GM23338 (cell line): ENCODE data around the gene BEST1. TPM values are rescaled to one million over a fixed set of nuclear protein-coding genes. Genes with fewer than 3 reads are reported as not detected.

Experiments used
- ATAC-seq: fragments of 200-7000 bp; cut with Tn5 transposase; 3 replicates; pipeline ENCODE4 v1.9.1; 2020
- DNase-seq: peaks from one replicate; pipeline ENCODE4 v3.0.0-alpha.2; 2015; ENCODE audit warnings: low spot score
- H2AFZ ChIP-seq: fragments of 200-600 bp; sonication (generic); 2 replicates; pipeline ENCODE4 v1.8.0; 2016; ENCODE audit warnings: antibody characterized with exemption, mild to moderate bottlenecking, moderate library complexity
- H3F3A ChIP-seq: fragments of 200-600 bp; sonication (generic); replicated peaks from 2 replicates; pipeline ENCODE4 v1.8.0; 2017; ENCODE audit warnings: antibody characterized with exemption, mixed run types, low read depth
- H3K27ac ChIP-seq: fragments of 200-600 bp; sonication (generic); 2 replicates; pipeline ENCODE4 v1.6.1; 2016; ENCODE audit warnings: low read depth
- H3K27me3 ChIP-seq: fragments of 200-600 bp; sonication (generic); 2 replicates; pipeline ENCODE4 v1.8.0; 2016; ENCODE audit warnings: mild to moderate bottlenecking, mixed run types, moderate library complexity; ENCODE audit not compliant: insufficient read depth
- H3K36me3 ChIP-seq: fragments of 200-600 bp; sonication (generic); 2 replicates; pipeline ENCODE4 v1.8.0; 2016; ENCODE audit warnings: mild to moderate bottlenecking; ENCODE audit not compliant: insufficient read depth
- H3K4me1 ChIP-seq: fragments of 200-600 bp; sonication (generic); 2 replicates; pipeline ENCODE4 v1.8.0; 2016; ENCODE audit warnings: mild to moderate bottlenecking, moderate library complexity; ENCODE audit not compliant: insufficient read depth
- H3K4me2 ChIP-seq: fragments of 200-600 bp; sonication (generic); 2 replicates; pipeline ENCODE4 v1.7.1; 2017; ENCODE audit warnings: mixed run types
- H3K4me3 ChIP-seq: fragments of 200-600 bp; sonication (generic); 2 replicates; pipeline ENCODE4 v1.6.1; 2016; ENCODE audit warnings: mixed run types
- H3K79me2 ChIP-seq: fragments of 200-600 bp; sonication (generic); replicated peaks from 2 replicates; pipeline ENCODE4 v1.8.0; 2017; ENCODE audit warnings: mild to moderate bottlenecking; ENCODE audit not compliant: insufficient read depth
- H3K9me2 ChIP-seq: fragments of 200-600 bp; sonication (generic); 2 replicates; pipeline ENCODE4 v1.8.0; 2017; ENCODE audit not compliant: insufficient read depth
- H4K20me1 ChIP-seq: fragments of 200-600 bp; sonication (generic); replicated peaks from 2 replicates; pipeline ENCODE4 v1.8.0; 2017; ENCODE audit warnings: mild to moderate bottlenecking; ENCODE audit not compliant: insufficient read depth
- H3K27ac Mint-ChIP-seq: 2 replicates; pipeline ENCODE4 v1.8.0; 2020; ENCODE audit warnings: inconsistent platforms, mild to moderate bottlenecking, moderate library complexity, mixed read lengths
- H3K27me3 Mint-ChIP-seq: 3 replicates; pipeline ENCODE4 v1.8.0; 2022; ENCODE audit warnings: low read depth, mild to moderate bottlenecking, moderate library complexity, mixed read lengths, inconsistent platforms; ENCODE audit not compliant: insufficient read depth, poor library complexity
- H3K36me3 Mint-ChIP-seq: 3 replicates; pipeline ENCODE4 v1.8.0; 2021; ENCODE audit warnings: low read depth, mild to moderate bottlenecking, inconsistent platforms, moderate library complexity, mixed read lengths
- H3K4me1 Mint-ChIP-seq: 3 replicates; pipeline ENCODE4 v1.8.0; 2020; ENCODE audit warnings: mild to moderate bottlenecking, inconsistent platforms, mixed read lengths
- H3K4me3 Mint-ChIP-seq: 3 replicates; pipeline ENCODE4 v1.8.0; 2021; ENCODE audit warnings: moderate library complexity, mild to moderate bottlenecking, inconsistent platforms, mixed read lengths
- H3K9me3 Mint-ChIP-seq: 3 replicates; pipeline ENCODE4 v1.8.0; 2020; ENCODE audit warnings: moderate library complexity, mild to moderate bottlenecking, inconsistent platforms, mixed read lengths
- CREB1 ChIP-seq: fragments of 250-450 bp; sonication (Bioruptor Pico); IDR thresholded peaks from 2 replicates; pipeline ENCODE4 v1.5.0; 2020; ENCODE audit warnings: low read depth, mild to moderate bottlenecking, moderate library complexity
- CTCF ChIP-seq, 2 experiments: fragments of 200-600 bp in 1 of 2; sonication (generic) in 1 of 2; conservative IDR thresholded peaks; 2 replicates each; pipeline versions ENCODE4 v1.5.1 to v1.6.1; 2016 to 2017; ENCODE audit warnings: antibody characterized with exemption in 2 of 2, low read depth in 2 of 2, mild to moderate bottlenecking in 2 of 2, moderate library complexity in 1 of 2
- EZH2 ChIP-seq: fragments of 200-600 bp; sonication (generic); IDR thresholded peaks from one replicate; pipeline ENCODE4 v1.8.0; 2017; ENCODE audit warnings: antibody characterized with exemption, mild to moderate bottlenecking, low read depth; ENCODE audit not compliant: unreplicated experiment
- EZH2phosphoT487 ChIP-seq: fragments of 200-600 bp; sonication (generic); IDR thresholded peaks from one replicate; pipeline ENCODE4 v1.8.1; 2018; ENCODE audit warnings: antibody characterized with exemption; ENCODE audit not compliant: unreplicated experiment
- JUNB ChIP-seq: IDR thresholded peaks from one replicate; pipeline ENCODE4 v1.6.1; 2016; ENCODE audit warnings: antibody characterized with exemption; ENCODE audit not compliant: unreplicated experiment
- NANOG ChIP-seq: IDR thresholded peaks from 2 replicates; pipeline ENCODE4 v1.6.1; 2016; ENCODE audit warnings: antibody characterized with exemption, borderline replicate concordance
- POLR2AphosphoS5 ChIP-seq: IDR thresholded peaks from 2 replicates; pipeline ENCODE4 v1.6.1; 2016; ENCODE audit warnings: antibody characterized with exemption, low read depth
- STAT1 ChIP-seq: IDR thresholded peaks from one replicate; pipeline ENCODE4 v1.6.1; 2016; ENCODE audit warnings: antibody characterized with exemption; ENCODE audit not compliant: unreplicated experiment
- ZNF114 ChIP-seq: fragments of 250-450 bp; sonication (Bioruptor Pico); IDR thresholded peaks from 2 replicates; pipeline ENCODE4 v1.5.0; 2020; ENCODE audit warnings: mild to moderate bottlenecking, moderate library complexity
- ZNF331 ChIP-seq: fragments of 250-450 bp; sonication (Bioruptor Pico); IDR thresholded peaks from 2 replicates; pipeline ENCODE4 v1.5.0; 2020; ENCODE audit warnings: low read depth, mild to moderate bottlenecking, moderate library complexity
- ZNF462 ChIP-seq: fragments of 250-450 bp; sonication (Bioruptor Pico); IDR thresholded peaks from 2 replicates; pipeline ENCODE4 v1.5.0; 2020; ENCODE audit warnings: mild to moderate bottlenecking, moderate library complexity
- polyA plus RNA-seq: library from polyadenylated mRNA; unstranded; fragments of >200 nt; fragmentation: Nextera tagmentation; extraction: Ambion mirVana; gene quantifications from 2 replicates; pipeline ENCODE4 v1.2.1, GENCODE V29; 2016
- total RNA-seq: library from RNA; depleted of rRNA; stranded (reverse); fragments of >200 nt; shearing (Covaris generic); gene quantifications from 2 replicates; pipeline ENCODE4 v1.2.3, GENCODE V29; 2014
- TF ChIP-seq, protein P1 (sequence below): IDR thresholded peaks from 2 replicates; pipeline ENCODE4 v1.6.1; 2016; ENCODE audit warnings: antibody characterized with exemption

The BEST1 gene
- total and polyA plus RNA-seq, 2 experiments from 2014 or later, result 0.35 to 0.44 TPM

- TF ChIP-seq ZNF462 (no peak), EZH2 (no peak)
- TF ChIP-seq, protein P1, sequence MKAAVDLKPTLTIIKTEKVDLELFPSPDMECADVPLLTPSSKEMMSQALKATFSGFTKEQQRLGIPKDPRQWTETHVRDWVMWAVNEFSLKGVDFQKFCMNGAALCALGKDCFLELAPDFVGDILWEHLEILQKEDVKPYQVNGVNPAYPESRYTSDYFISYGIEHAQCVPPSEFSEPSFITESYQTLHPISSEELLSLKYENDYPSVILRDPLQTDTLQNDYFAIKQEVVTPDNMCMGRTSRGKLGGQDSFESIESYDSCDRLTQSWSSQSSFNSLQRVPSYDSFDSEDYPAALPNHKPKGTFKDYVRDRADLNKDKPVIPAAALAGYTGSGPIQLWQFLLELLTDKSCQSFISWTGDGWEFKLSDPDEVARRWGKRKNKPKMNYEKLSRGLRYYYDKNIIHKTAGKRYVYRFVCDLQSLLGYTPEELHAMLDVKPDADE, result no peak
Observed at GRCh38 chr11:61963282-61964057, 13.3 kb downstream of the BEST1 start (continued).

GRCh38 chr11:61964058-61964665 lies 14.0 kb downstream of the BEST1 start:
- H3K36me3 ChIP-seq, result peaks cover 27% of the 10 kb centered on the region
- Mint-ChIP-seq H3K27ac (no peak overlapping the region), H3K27me3 (peaks cover 22% of the 10 kb centered on the region), H3K9me3 (peaks cover 2% of the 10 kb centered on the region; the same call in 2 of the 3 replicates), H3K36me3 (peaks cover 49% of the 10 kb centered on the region), H3K4me1 (peaks cover 20% of the 10 kb centered on the region), H3K4me3 (peak overlapping the region; percentile 95; the same call in 2 of the 3 replicates)
- ATAC-seq, result no peak
- H3K79me2 ChIP-seq, result peaks cover 43% of the 10 kb centered on the region
- no peaks in the 10 kb centered on the region for H3K9me2 ChIP-seq
- H3K27me3 ChIP-seq, result no peaks in the 10 kb centered on the region
- H4K20me1 ChIP-seq, result peaks cover 32% of the 10 kb centered on the region
- H3K4me2 ChIP-seq, result no peak overlapping the region
- peaks cover 27% of the 10 kb centered on the region for H3F3A ChIP-seq
- no peak overlapping the region for H3K27ac ChIP-seq
- H2AFZ ChIP-seq, result no peak overlapping the region
- peaks cover 23% of the 10 kb centered on the region for H3K4me1 ChIP-seq
- no peak overlapping the region for H3K4me3 ChIP-seq
- no peak for DNase-seq
- TF ChIP-seq POLR2AphosphoS5, result no peak
- no peak for TF ChIP-seq JUNB
- no peak for TF ChIP-seq NANOG
- no peak for TF ChIP-seq ZNF331 (CRISPR knock-in tag)
- TF ChIP-seq ZNF114 (CRISPR knock-in tag), result no peak
- TF ChIP-seq CREB1 (CRISPR knock-in tag), result no peak
- TF ChIP-seq STAT1, result no peak
- TF ChIP-seq EZH2phosphoT487, result no peak
- no peak for TF ChIP-seq CTCF (conservative IDR thresholded peaks at IDR 0.05; ENCODE audit: low read depth in 2 of 2)
